Ishikawa (cell line): ENCODE results near the gene BEGAIN.

Source experiments
- CEBPB ChIP-seq: IDR thresholded peaks from 2 replicates; pipeline ENCODE4 v1.6.1; 2012
- EP300 ChIP-seq: IDR thresholded peaks from 2 replicates; pipeline ENCODE4 v1.6.1; 2012; ENCODE audit warnings: borderline replicate concordance
- YY1 ChIP-seq: IDR thresholded peaks from 2 replicates; pipeline ENCODE4 v1.6.1; 2012; ENCODE audit warnings: low read depth

DNA sequence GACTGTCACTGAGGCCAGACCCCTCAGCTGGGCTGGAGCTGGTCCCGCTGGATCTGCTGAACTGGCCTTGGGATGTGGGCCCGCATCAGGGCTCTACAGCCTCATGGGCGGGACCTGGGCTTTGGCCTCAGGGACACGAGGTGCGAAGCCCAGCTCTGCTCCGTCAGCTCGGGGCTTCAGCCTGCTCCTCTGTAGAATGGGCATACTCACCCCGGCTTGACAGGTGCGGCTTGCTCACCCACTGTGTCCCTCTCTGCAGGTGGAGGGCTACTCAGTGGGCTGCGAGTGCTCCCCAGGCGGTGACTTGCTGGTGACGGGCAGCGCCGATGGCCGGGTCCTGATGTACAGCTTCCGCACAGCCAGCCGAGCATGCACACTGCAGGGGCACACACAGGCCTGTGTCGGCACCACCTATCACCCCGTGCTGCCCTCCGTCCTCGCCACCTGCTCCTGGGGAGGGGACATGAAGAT, 57.6 kb downstream of the BEGAIN start:
- TF ChIP-seq CEBPB (no peak), EP300 (no peak), YY1 (no peak)
